ENCODE results near the gene MBP. TPM values are rescaled to one million over a fixed set of nuclear protein-coding genes. Genes with fewer than 3 reads are reported as not detected.

The MBP gene
- polyA plus RNA-seq, 1 donor, result 28.8 TPM

- H3K36me3 ChIP-seq (ENCODE audit: control insufficient read depth, insufficient read depth, low read length), result peaks cover 37% of the 10 kb centered on the region
- no CpG with 5 or more reads among the region's 8 CpGs for WGBS (ENCODE audit: insufficient coverage, low lambda C conversion rate)
- DNase-seq, result no peak
- no peak overlapping the region for H3K27ac ChIP-seq (ENCODE audit: low read length)
- no peak overlapping the region for H3K4me3 ChIP-seq (ENCODE audit: low read length)
- H3K27me3 ChIP-seq (ENCODE audit: control insufficient read depth, insufficient read depth, low read length), result no peaks in the 10 kb centered on the region
- H3K9me3 ChIP-seq (ENCODE audit: control insufficient read depth, low read depth, low read length), result no peaks in the 10 kb centered on the region
- no peaks in the 10 kb centered on the region for H3K4me1 ChIP-seq (ENCODE audit: control insufficient read depth, insufficient read depth, low read length)
Observed at GRCh38 chr18:77012120-77012519, 120.5 kb downstream of the MBP start.

- Histone ChIP-seq H3K36me3 (ENCODE audit: control insufficient read depth, insufficient read depth, low read length) (peaks cover 26% of the 10 kb centered on the region), H3K4me3 (ENCODE audit: low read length) (no peak overlapping the region), H3K4me1 (ENCODE audit: control insufficient read depth, insufficient read depth, low read length) (no peaks in the 10 kb centered on the region), H3K27ac (ENCODE audit: low read length) (no peak overlapping the region), H3K27me3 (ENCODE audit: control insufficient read depth, insufficient read depth, low read length) (no peaks in the 10 kb centered on the region), H3K9me3 (ENCODE audit: control insufficient read depth, low read depth, low read length) (peaks cover 2% of the 10 kb centered on the region)
- 93% methylated on average over 3 of the region's 19 CpGs for WGBS (ENCODE audit: insufficient coverage, low lambda C conversion rate)
- no peak for DNase-seq
Observed at GRCh38 chr18:77009675-77010074, 122.9 kb downstream of the MBP start.

- Histone ChIP-seq H3K9me3 (ENCODE audit: control insufficient read depth, low read depth, low read length) (peaks cover 2% of the 10 kb centered on the region), H3K36me3 (ENCODE audit: control insufficient read depth, insufficient read depth, low read length) (peaks cover 24% of the 10 kb centered on the region), H3K27ac (ENCODE audit: low read length) (no peak overlapping the region), H3K4me3 (ENCODE audit: low read length) (no peak overlapping the region), H3K27me3 (ENCODE audit: control insufficient read depth, insufficient read depth, low read length) (no peaks in the 10 kb centered on the region), H3K4me1 (ENCODE audit: control insufficient read depth, insufficient read depth, low read length) (no peaks in the 10 kb centered on the region)
- DNase-seq, result no peak
- WGBS (ENCODE audit: insufficient coverage, low lambda C conversion rate), result no CpG with 5 or more reads among the region's 23 CpGs
Observed at GRCh38 chr18:77008576-77009315, 123.8 kb downstream of the MBP start.

- Histone ChIP-seq H3K36me3 (ENCODE audit: control insufficient read depth, insufficient read depth, low read length) (peaks cover 24% of the 10 kb centered on the region), H3K4me1 (ENCODE audit: control insufficient read depth, insufficient read depth, low read length) (no peaks in the 10 kb centered on the region), H3K27me3 (ENCODE audit: control insufficient read depth, insufficient read depth, low read length) (no peaks in the 10 kb centered on the region), H3K4me3 (ENCODE audit: low read length) (no peak overlapping the region), H3K27ac (ENCODE audit: low read length) (no peak overlapping the region), H3K9me3 (ENCODE audit: control insufficient read depth, low read depth, low read length) (peaks cover 2% of the 10 kb centered on the region)
- DNase-seq, result no peak
- WGBS (ENCODE audit: insufficient coverage, low lambda C conversion rate), result no CpG with 5 or more reads among the region's 13 CpGs
Observed at GRCh38 chr18:77008006-77008405, 124.6 kb downstream of the MBP start.

GRCh38 chr18:77007251-77007650 is 125.3 kb downstream of the MBP start:
- Histone ChIP-seq H3K27ac (ENCODE audit: low read length) (no peak overlapping the region), H3K36me3 (ENCODE audit: control insufficient read depth, insufficient read depth, low read length) (peaks cover 24% of the 10 kb centered on the region), H3K27me3 (ENCODE audit: control insufficient read depth, insufficient read depth, low read length) (no peaks in the 10 kb centered on the region), H3K4me3 (ENCODE audit: low read length) (no peak overlapping the region), H3K4me1 (ENCODE audit: control insufficient read depth, insufficient read depth, low read length) (no peaks in the 10 kb centered on the region), H3K9me3 (ENCODE audit: control insufficient read depth, low read depth, low read length) (peaks cover 2% of the 10 kb centered on the region)
- DNase-seq, result no peak
- WGBS (ENCODE audit: insufficient coverage, low lambda C conversion rate), result no CpG with 5 or more reads among the region's 12 CpGs

- Histone ChIP-seq H3K36me3 (ENCODE audit: control insufficient read depth, insufficient read depth, low read length) (peaks cover 21% of the 10 kb centered on the region), H3K27me3 (ENCODE audit: control insufficient read depth, insufficient read depth, low read length) (no peaks in the 10 kb centered on the region), H3K27ac (ENCODE audit: low read length) (no peak overlapping the region), H3K4me3 (ENCODE audit: low read length) (no peak overlapping the region), H3K9me3 (ENCODE audit: control insufficient read depth, low read depth, low read length) (peaks cover 2% of the 10 kb centered on the region), H3K4me1 (ENCODE audit: control insufficient read depth, insufficient read depth, low read length) (no peaks in the 10 kb centered on the region)
- WGBS (ENCODE audit: insufficient coverage, low lambda C conversion rate), result 40% methylated on average over 1 of the region's 29 CpGs
- no peak for DNase-seq
Observed at GRCh38 chr18:77006305-77007175, 126.0 kb downstream of the MBP start.

GRCh38 chr18:77005651-77006195 is 126.9 kb downstream of the MBP start:
- H3K4me1 ChIP-seq (ENCODE audit: control insufficient read depth, insufficient read depth, low read length), result no peaks in the 10 kb centered on the region
- no peak overlapping the region for H3K27ac ChIP-seq (ENCODE audit: low read length)
- peaks cover 14% of the 10 kb centered on the region for H3K36me3 ChIP-seq (ENCODE audit: control insufficient read depth, insufficient read depth, low read length)
- peaks cover 2% of the 10 kb centered on the region for H3K9me3 ChIP-seq (ENCODE audit: control insufficient read depth, low read depth, low read length)
- no peak overlapping the region for H3K4me3 ChIP-seq (ENCODE audit: low read length)
- H3K27me3 ChIP-seq (ENCODE audit: control insufficient read depth, insufficient read depth, low read length), result no peaks in the 10 kb centered on the region
- no CpG with 5 or more reads among the region's 11 CpGs for WGBS (ENCODE audit: insufficient coverage, low lambda C conversion rate)
- no peak for DNase-seq

- Histone ChIP-seq H3K27ac (ENCODE audit: low read length) (no peak overlapping the region), H3K36me3 (ENCODE audit: control insufficient read depth, insufficient read depth, low read length) (peaks cover 11% of the 10 kb centered on the region), H3K4me3 (ENCODE audit: low read length) (no peak overlapping the region), H3K4me1 (ENCODE audit: control insufficient read depth, insufficient read depth, low read length) (no peaks in the 10 kb centered on the region), H3K9me3 (ENCODE audit: control insufficient read depth, low read depth, low read length) (peaks cover 2% of the 10 kb centered on the region), H3K27me3 (ENCODE audit: control insufficient read depth, insufficient read depth, low read length) (no peaks in the 10 kb centered on the region)
- 83% methylated on average over 1 of the region's 26 CpGs for WGBS (ENCODE audit: insufficient coverage, low lambda C conversion rate)
- no peak for DNase-seq
Observed at GRCh38 chr18:77004555-77005380, 127.8 kb downstream of the MBP start.

- Histone ChIP-seq H3K36me3 (ENCODE audit: control insufficient read depth, insufficient read depth, low read length) (peaks cover 3% of the 10 kb centered on the region), H3K4me3 (ENCODE audit: low read length) (no peak overlapping the region), H3K27ac (ENCODE audit: low read length) (no peak overlapping the region), H3K4me1 (ENCODE audit: control insufficient read depth, insufficient read depth, low read length) (no peaks in the 10 kb centered on the region), H3K9me3 (ENCODE audit: control insufficient read depth, low read depth, low read length) (peaks cover 2% of the 10 kb centered on the region), H3K27me3 (ENCODE audit: control insufficient read depth, insufficient read depth, low read length) (no peaks in the 10 kb centered on the region)
- no peak for DNase-seq
- 94% methylated on average over 2 of the region's 7 CpGs for WGBS (ENCODE audit: insufficient coverage, low lambda C conversion rate)
Observed at GRCh38 chr18:77003316-77003715, 129.3 kb downstream of the MBP start.

- Histone ChIP-seq H3K27ac (ENCODE audit: low read length) (no peak overlapping the region), H3K9me3 (ENCODE audit: control insufficient read depth, low read depth, low read length) (peaks cover 2% of the 10 kb centered on the region), H3K4me1 (ENCODE audit: control insufficient read depth, insufficient read depth, low read length) (no peaks in the 10 kb centered on the region), H3K36me3 (ENCODE audit: control insufficient read depth, insufficient read depth, low read length) (peaks cover 3% of the 10 kb centered on the region), H3K27me3 (ENCODE audit: control insufficient read depth, insufficient read depth, low read length) (no peaks in the 10 kb centered on the region), H3K4me3 (ENCODE audit: low read length) (no peak overlapping the region)
- WGBS (ENCODE audit: insufficient coverage, low lambda C conversion rate), result no CpG with 5 or more reads among the region's 10 CpGs
- DNase-seq, result peak in 1 of 2 donors; percentile 34
Observed at GRCh38 chr18:77002496-77002895, 130.1 kb downstream of the MBP start.

Measured in large intestine (tissue), 3 donors.